SK-N-SH treated with all-trans-retinoic acid at 6 μM for 48 hours (cell line): Measurements from ENCODE around the gene PLXND1.

Source experiments
- ATAC-seq: fragments of 200-7000 bp; cut with Tn5 transposase; 3 replicates; pipeline ENCODE4 v1.9.1; 2020; ENCODE audit warnings: mild to moderate bottlenecking, moderate library complexity
- ARNTL ChIP-seq: fragments of 450-650 bp; formaldehyde crosslinking; IDR thresholded peaks from 2 replicates; pipeline ENCODE4 v1.5.0; 2020; ENCODE audit warnings: low read depth, mild to moderate bottlenecking, moderate library complexity, borderline replicate concordance
- BACH2 ChIP-seq: fragments of 250-450 bp; sonication (Bioruptor Pico); IDR thresholded peaks from 2 replicates; pipeline ENCODE4 v1.9.0; 2021; ENCODE audit warnings: mild to moderate bottlenecking, borderline replicate concordance
- CSDC2 ChIP-seq: fragments of 250-450 bp; sonication (Bioruptor Pico); IDR thresholded peaks from 2 replicates; pipeline ENCODE4 v1.5.0; 2020; ENCODE audit warnings: mild to moderate bottlenecking, moderate library complexity
- ESRRG ChIP-seq: fragments of 250-450 bp; sonication (Bioruptor Pico); IDR thresholded peaks from 2 replicates; pipeline ENCODE4 v1.6.1; 2021; ENCODE audit warnings: mild to moderate bottlenecking
- GLIS3 ChIP-seq: fragments of 250-450 bp; sonication (Bioruptor Pico); IDR thresholded peaks from 2 replicates; pipeline ENCODE4 v1.5.0; 2020; ENCODE audit warnings: mild to moderate bottlenecking, moderate library complexity
- ISL1 ChIP-seq: fragments of 250-450 bp; sonication (Bioruptor Pico); IDR thresholded peaks from 2 replicates; pipeline ENCODE4 v2.1.2; 2022; ENCODE audit warnings: mild to moderate bottlenecking, moderate library complexity
- OSR1 ChIP-seq: fragments of 250-450 bp; sonication (Bioruptor Pico); IDR thresholded peaks from 2 replicates; pipeline ENCODE4 v1.8.0; 2022; ENCODE audit warnings: moderate library complexity, mild to moderate bottlenecking, inconsistent platforms
- RARB ChIP-seq: fragments of 250-450 bp; sonication (Bioruptor Pico); IDR thresholded peaks from 2 replicates; pipeline ENCODE4 v1.8.0; 2021; ENCODE audit warnings: mild to moderate bottlenecking, moderate library complexity
- SNAI2 ChIP-seq: fragments of 250-450 bp; sonication (Bioruptor Pico); IDR thresholded peaks from 2 replicates; pipeline ENCODE4 v1.5.0; 2020; ENCODE audit warnings: mild to moderate bottlenecking, moderate library complexity
- TCF4 ChIP-seq: fragments of 250-450 bp; sonication (Bioruptor Pico); IDR thresholded peaks from 2 replicates; pipeline ENCODE4 v1.8.0; 2021; ENCODE audit warnings: mild to moderate bottlenecking, moderate library complexity, borderline replicate concordance
- TOX ChIP-seq: fragments of 250-450 bp; sonication (Bioruptor Pico); IDR thresholded peaks from 2 replicates; pipeline ENCODE4 v1.8.0; 2021; ENCODE audit warnings: mild to moderate bottlenecking, moderate library complexity, borderline replicate concordance
- ZFP3 ChIP-seq: fragments of 250-450 bp; sonication (Bioruptor Pico); IDR thresholded peaks from 2 replicates; pipeline ENCODE4 v1.5.0; 2020; ENCODE audit warnings: mild to moderate bottlenecking, moderate library complexity
- ZNF565 ChIP-seq: fragments of 450-650 bp; formaldehyde crosslinking; conservative IDR thresholded peaks from 2 replicates; pipeline ENCODE4 v1.5.0; 2020; ENCODE audit warnings: low read depth, mild to moderate bottlenecking, moderate library complexity
- ZNF70 ChIP-seq: fragments of 450-650 bp; formaldehyde crosslinking; IDR thresholded peaks from 2 replicates; pipeline ENCODE4 v1.5.0; 2020; ENCODE audit warnings: mild to moderate bottlenecking, moderate library complexity
- TF ChIP-seq, protein P1 (sequence below): fragments of 250-450 bp; sonication (Bioruptor Pico); IDR thresholded peaks from 2 replicates; pipeline ENCODE4 v1.5.0; 2020; ENCODE audit warnings: mild to moderate bottlenecking, moderate library complexity
- TF ChIP-seq, protein P2 (sequence below): fragments of 250-450 bp; sonication (Bioruptor Pico); IDR thresholded peaks from 2 replicates; pipeline ENCODE4 v1.5.1; 2021; ENCODE audit warnings: mild to moderate bottlenecking, moderate library complexity
- TF ChIP-seq, protein P3 (sequence below): fragments of 250-450 bp; sonication (Bioruptor Pico); IDR thresholded peaks from 2 replicates; pipeline ENCODE4 v1.8.0; 2021; ENCODE audit warnings: low read depth, mild to moderate bottlenecking, moderate library complexity, borderline replicate concordance
- TF ChIP-seq, protein P4 (sequence below): fragments of 250-450 bp; sonication (Bioruptor Pico); IDR thresholded peaks from 2 replicates; pipeline ENCODE4 v1.8.0; 2020; ENCODE audit warnings: mild to moderate bottlenecking, moderate library complexity, borderline replicate concordance
- TF ChIP-seq, protein P5 (sequence below): fragments of 250-450 bp; sonication (Bioruptor Pico); IDR thresholded peaks from 2 replicates; pipeline ENCODE4 v1.5.1; 2020; ENCODE audit warnings: low read depth, mild to moderate bottlenecking, moderate library complexity

PLXND1 gene

DNA sequence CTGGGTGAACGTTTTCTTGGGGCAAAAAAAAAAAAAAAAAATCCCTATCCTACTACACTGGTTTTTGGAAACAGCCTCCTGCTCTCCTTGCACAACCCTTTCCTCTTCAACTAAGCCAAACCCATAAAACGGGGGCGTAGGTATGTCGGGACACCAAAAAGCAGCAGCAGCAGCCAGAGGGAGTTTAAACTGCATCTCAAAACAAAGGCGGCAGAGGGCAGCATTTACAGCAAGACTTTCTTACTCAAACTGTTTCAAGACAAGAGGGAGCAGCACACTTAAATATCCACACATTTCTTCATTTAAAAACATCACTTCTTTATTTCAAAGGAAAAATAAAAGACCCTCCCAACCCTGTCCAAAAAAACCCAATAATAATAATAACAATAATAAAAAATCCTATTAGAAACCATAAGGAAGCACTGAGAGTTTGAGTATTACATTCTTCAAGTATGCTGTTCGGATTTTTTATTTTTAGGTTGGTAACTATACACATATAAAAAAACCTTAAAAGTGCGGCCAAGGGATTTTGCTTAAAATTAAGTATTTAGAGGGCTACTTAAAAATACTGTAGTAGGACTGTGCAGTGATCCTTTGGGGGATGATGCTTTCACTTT is 43.9 kb upstream of the PLXND1 start:
- ATAC-seq: peak; percentile 65
- TF ChIP-seq ZFP3 (CRISPR knock-in tag) (no peak), TOX (CRISPR knock-in tag) (no peak), CSDC2 (CRISPR knock-in tag) (no peak), BACH2 (CRISPR knock-in tag) (no peak), ESRRG (CRISPR knock-in tag) (no peak), RARB (CRISPR knock-in tag) (no peak), ZNF70 (no peak)
- TF ChIP-seq, protein P1, sequence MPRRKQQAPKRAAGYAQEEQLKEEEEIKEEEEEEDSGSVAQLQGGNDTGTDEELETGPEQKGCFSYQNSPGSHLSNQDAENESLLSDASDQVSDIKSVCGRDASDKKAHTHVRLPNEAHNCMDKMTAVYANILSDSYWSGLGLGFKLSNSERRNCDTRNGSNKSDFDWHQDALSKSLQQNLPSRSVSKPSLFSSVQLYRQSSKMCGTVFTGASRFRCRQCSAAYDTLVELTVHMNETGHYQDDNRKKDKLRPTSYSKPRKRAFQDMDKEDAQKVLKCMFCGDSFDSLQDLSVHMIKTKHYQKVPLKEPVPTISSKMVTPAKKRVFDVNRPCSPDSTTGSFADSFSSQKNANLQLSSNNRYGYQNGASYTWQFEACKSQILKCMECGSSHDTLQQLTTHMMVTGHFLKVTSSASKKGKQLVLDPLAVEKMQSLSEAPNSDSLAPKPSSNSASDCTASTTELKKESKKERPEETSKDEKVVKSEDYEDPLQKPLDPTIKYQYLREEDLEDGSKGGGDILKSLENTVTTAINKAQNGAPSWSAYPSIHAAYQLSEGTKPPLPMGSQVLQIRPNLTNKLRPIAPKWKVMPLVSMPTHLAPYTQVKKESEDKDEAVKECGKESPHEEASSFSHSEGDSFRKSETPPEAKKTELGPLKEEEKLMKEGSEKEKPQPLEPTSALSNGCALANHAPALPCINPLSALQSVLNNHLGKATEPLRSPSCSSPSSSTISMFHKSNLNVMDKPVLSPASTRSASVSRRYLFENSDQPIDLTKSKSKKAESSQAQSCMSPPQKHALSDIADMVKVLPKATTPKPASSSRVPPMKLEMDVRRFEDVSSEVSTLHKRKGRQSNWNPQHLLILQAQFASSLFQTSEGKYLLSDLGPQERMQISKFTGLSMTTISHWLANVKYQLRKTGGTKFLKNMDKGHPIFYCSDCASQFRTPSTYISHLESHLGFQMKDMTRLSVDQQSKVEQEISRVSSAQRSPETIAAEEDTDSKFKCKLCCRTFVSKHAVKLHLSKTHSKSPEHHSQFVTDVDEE (CRISPR knock-in tag): no peak
- TF ChIP-seq, protein P2, sequence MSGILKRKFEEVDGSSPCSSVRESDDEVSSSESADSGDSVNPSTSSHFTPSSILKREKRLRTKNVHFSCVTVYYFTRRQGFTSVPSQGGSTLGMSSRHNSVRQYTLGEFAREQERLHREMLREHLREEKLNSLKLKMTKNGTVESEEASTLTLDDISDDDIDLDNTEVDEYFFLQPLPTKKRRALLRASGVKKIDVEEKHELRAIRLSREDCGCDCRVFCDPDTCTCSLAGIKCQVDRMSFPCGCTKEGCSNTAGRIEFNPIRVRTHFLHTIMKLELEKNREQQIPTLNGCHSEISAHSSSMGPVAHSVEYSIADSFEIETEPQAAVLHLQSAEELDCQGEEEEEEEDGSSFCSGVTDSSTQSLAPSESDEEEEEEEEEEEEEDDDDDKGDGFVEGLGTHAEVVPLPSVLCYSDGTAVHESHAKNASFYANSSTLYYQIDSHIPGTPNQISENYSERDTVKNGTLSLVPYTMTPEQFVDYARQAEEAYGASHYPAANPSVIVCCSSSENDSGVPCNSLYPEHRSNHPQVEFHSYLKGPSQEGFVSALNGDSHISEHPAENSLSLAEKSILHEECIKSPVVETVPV: no peak

DNA sequence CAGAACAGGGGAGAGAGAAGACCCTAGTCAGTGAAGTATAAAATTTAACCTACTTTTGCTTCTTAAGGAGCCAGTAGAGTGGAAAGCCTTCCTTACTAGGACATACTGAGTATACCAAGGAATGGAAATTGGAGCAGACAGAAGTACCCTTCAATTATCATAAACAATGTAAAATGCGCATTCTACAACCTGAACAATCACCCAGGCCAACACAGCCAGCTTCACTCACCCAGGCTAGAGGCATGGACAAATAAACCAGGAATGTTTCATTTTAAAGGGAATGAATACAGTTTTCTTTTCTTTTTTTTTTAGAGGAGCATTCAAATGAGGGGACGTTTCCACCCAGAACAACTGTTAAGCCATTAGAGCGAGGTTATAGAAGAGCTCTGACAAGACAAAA is 41.9 kb upstream of the PLXND1 start:
- TF ChIP-seq ZFP3 (CRISPR knock-in tag) (no peak), ESRRG (CRISPR knock-in tag) (no peak), ISL1 (CRISPR knock-in tag) (no peak), ZNF565 (CRISPR knock-in tag) (no peak), GLIS3 (CRISPR knock-in tag) (no peak), OSR1 (CRISPR knock-in tag) (no peak), ZNF70 (no peak), TCF4 (CRISPR knock-in tag) (no peak)
- TF ChIP-seq, protein P1 (CRISPR knock-in tag): no peak
- no peak for ATAC-seq

DNA sequence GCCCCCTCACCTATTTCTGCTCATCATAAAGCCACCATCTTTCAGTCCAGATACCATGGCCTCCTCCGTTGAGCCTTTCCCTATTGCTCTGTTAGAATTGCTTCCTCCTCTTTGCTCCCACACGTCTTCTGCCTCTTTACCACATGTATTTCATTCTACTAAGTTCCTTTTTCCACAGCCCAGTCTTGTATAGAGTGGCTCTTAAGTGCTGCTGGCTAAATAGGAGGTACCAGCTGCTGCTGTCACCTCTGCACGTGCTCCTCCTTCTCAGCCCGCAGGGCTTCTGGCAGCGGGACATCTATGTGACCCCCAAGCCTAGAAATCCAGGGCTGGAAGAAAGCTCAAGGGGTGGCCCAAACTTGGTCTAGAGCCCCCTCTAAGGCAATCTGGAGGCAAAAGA is 38.8 kb upstream of the PLXND1 start:
- TF ChIP-seq, protein P3, sequence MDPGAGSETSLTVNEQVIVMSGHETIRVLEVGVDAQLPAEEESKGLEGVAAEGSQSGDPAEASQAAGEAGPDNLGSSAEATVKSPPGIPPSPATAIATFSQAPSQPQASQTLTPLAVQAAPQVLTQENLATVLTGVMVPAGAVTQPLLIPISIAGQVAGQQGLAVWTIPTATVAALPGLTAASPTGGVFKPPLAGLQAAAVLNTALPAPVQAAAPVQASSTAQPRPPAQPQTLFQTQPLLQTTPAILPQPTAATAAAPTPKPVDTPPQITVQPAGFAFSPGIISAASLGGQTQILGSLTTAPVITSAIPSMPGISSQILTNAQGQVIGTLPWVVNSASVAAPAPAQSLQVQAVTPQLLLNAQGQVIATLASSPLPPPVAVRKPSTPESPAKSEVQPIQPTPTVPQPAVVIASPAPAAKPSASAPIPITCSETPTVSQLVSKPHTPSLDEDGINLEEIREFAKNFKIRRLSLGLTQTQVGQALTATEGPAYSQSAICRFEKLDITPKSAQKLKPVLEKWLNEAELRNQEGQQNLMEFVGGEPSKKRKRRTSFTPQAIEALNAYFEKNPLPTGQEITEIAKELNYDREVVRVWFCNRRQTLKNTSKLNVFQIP: no peak
- TF ChIP-seq ZFP3 (CRISPR knock-in tag) (no peak), ISL1 (CRISPR knock-in tag) (no peak), BACH2 (CRISPR knock-in tag) (no peak), ESRRG (CRISPR knock-in tag) (no peak), GLIS3 (CRISPR knock-in tag) (no peak), SNAI2 (CRISPR knock-in tag) (no peak), ZNF565 (CRISPR knock-in tag) (no peak), TOX (CRISPR knock-in tag) (no peak), OSR1 (CRISPR knock-in tag) (no peak), ARNTL (CRISPR knock-in tag) (no peak), TCF4 (CRISPR knock-in tag) (no peak)
- TF ChIP-seq, protein P4, sequence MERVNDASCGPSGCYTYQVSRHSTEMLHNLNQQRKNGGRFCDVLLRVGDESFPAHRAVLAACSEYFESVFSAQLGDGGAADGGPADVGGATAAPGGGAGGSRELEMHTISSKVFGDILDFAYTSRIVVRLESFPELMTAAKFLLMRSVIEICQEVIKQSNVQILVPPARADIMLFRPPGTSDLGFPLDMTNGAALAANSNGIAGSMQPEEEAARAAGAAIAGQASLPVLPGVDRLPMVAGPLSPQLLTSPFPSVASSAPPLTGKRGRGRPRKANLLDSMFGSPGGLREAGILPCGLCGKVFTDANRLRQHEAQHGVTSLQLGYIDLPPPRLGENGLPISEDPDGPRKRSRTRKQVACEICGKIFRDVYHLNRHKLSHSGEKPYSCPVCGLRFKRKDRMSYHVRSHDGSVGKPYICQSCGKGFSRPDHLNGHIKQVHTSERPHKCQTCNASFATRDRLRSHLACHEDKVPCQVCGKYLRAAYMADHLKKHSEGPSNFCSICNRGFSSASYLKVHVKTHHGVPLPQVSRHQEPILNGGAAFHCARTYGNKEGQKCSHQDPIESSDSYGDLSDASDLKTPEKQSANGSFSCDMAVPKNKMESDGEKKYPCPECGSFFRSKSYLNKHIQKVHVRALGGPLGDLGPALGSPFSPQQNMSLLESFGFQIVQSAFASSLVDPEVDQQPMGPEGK: no peak
- TF ChIP-seq, protein P5, sequence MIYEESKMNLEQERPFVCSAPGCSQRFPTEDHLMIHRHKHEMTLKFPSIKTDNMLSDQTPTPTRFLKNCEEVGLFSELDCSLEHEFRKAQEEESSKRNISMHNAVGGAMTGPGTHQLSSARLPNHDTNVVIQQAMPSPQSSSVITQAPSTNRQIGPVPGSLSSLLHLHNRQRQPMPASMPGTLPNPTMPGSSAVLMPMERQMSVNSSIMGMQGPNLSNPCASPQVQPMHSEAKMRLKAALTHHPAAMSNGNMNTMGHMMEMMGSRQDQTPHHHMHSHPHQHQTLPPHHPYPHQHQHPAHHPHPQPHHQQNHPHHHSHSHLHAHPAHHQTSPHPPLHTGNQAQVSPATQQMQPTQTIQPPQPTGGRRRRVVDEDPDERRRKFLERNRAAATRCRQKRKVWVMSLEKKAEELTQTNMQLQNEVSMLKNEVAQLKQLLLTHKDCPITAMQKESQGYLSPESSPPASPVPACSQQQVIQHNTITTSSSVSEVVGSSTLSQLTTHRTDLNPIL: no peak
- TF ChIP-seq, protein P1 (CRISPR knock-in tag): no peak
- ATAC-seq: no peak
